ENCODE measurements around the gene NPDC1. TPM values are rescaled to one million over a fixed set of nuclear protein-coding genes. Genes with fewer than 3 reads are reported as not detected.

Gene NPDC1
- total RNA-seq, 2 experiments from 2014 or later, result 35.5 to 41.4 TPM

DNA sequence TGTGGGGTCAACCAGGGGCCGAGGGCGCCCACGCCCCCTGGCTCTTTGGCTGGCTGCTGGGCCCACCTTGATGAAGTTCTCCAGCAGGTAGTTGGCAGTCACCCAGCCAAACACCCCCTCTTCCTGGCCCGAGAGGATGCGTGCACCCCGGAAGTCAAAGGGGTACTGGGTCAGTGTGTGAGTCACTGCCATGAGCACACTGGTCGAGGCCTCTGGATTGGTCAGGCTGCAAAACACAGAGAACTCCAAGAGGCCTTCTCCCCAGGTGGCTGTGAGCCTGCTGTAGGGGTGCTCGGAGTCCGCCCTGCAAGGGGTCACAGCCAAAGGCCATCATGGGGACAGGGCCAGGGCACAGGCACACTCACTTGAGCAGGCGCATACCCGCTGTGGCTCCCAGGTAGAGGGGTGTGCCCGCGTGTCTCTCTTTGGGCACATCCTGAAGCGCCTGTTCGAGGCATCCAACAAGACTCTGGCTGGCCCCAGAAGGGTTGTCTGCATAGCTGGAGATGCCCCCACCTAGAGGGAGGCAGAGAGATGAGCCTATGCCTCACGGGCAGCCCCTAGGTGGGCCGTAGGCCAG is 5.3 kb upstream of the NPDC1 start:
- Mint-ChIP-seq H3K4me1 (peaks cover 9% of the 10 kb centered on the region), H3K4me3 (no peak overlapping the region), H3K27ac (no peak overlapping the region), H3K36me3 (ENCODE audit: low read depth) (no peaks in the 10 kb centered on the region), H3K9me3 (no peaks in the 10 kb centered on the region), H3K27me3 (peaks cover 39% of the 10 kb centered on the region)
- ChIA-PET CTCF (no interaction called here), POLR2A (no interaction called here)
- DNase-seq, result no peak

DNA sequence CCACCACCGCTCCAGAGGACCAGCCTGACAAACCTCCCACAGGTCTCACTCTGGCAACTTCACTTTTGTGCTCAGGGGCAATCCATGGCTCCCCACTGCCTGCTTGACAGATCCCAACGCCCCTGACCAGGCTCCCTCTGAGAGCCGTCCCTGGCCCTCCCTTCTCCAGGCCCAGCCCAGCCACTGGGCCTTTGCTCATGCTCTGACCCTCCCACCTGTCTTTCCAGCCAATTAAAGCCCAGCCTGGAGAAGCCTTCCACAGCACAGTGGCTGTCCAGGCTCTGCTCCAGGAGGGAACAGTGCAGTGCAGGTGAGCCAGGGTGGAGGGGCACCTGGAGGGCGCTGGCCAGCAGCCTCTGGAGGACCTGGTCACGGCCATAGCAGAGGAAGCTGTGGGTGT is 4.6 kb upstream of the NPDC1 start:
- H3K4me3 Mint-ChIP-seq, result no peak overlapping the region
- ChIA-PET CTCF (interaction anchor here (1.8 kb wide), 1 partner anchor 13 kb away, joined by 5 read pairs; no protein-coding TSS in a partner anchor), POLR2A (no interaction called here)

DNA sequence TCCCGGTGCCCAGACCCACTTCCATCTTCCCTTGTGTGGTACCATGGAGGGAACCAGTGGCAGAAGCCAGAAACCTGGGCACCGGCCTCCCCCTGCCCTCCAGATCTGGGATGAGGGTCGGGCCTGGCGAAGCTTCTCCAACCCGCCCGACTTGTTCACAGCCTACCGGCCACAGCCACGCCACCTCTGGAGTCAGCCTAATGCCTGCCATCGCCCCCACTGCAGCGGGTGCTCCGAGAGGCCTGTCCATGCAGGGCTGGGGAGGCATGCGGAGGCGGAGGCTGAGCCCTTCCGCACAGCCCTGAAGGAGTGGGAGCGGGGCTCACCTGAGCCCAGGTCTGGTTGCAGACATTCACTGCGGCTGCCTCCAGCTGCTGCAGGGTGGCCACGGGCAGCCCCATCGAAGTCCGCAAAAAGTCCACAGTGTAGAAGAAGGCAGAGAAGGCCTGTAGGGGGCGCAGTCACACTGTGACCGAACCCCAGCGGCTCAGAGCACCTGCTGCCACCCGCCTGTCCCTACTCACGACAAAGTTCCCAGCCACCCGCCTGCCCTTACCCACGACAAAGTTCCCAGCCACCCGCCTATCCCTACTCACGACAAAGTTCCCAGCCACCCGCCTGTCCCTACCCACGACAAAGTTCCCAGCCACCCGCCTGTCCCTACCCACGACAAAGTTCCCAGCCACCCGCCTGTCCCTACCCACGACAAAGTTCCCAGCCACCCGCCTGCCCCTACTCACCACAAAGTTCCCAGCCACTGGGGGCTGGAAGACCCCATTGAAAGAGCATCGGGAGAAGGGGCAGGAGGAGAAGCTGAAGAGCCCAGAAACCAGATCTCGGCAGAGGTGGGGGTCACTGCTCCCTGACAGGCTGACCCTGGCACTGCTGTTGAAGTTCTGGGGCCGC is 3.8 kb upstream of the NPDC1 start:
- Mint-ChIP-seq H3K27me3 (peaks cover 43% of the 10 kb centered on the region), H3K36me3 (ENCODE audit: low read depth) (no peaks in the 10 kb centered on the region), H3K4me3 (no peak overlapping the region), H3K9me3 (no peaks in the 10 kb centered on the region), H3K27ac (no peak overlapping the region), H3K4me1 (peaks cover 13% of the 10 kb centered on the region)
- ChIA-PET CTCF (interaction anchor here (0.6 to 1.8 kb wide), 6 partner anchors 14 to 398 kb away, joined by 3 to 13 read pairs (median 4); partner anchors contain the start of gene UAP1L1), POLR2A (no interaction called here)
- peak; percentile 70 for DNase-seq

More for the DNA sequence above, 4.6 kb upstream of the NPDC1 start:
- H3K36me3 Mint-ChIP-seq (ENCODE audit: low read depth), result no peaks in the 10 kb centered on the region
- no peak overlapping the region for H3K27ac Mint-ChIP-seq
- no peaks in the 10 kb centered on the region for H3K9me3 Mint-ChIP-seq
- H3K4me1 Mint-ChIP-seq, result peaks cover 9% of the 10 kb centered on the region
- H3K27me3 Mint-ChIP-seq, result peaks cover 39% of the 10 kb centered on the region
- no peak for DNase-seq

DNA sequence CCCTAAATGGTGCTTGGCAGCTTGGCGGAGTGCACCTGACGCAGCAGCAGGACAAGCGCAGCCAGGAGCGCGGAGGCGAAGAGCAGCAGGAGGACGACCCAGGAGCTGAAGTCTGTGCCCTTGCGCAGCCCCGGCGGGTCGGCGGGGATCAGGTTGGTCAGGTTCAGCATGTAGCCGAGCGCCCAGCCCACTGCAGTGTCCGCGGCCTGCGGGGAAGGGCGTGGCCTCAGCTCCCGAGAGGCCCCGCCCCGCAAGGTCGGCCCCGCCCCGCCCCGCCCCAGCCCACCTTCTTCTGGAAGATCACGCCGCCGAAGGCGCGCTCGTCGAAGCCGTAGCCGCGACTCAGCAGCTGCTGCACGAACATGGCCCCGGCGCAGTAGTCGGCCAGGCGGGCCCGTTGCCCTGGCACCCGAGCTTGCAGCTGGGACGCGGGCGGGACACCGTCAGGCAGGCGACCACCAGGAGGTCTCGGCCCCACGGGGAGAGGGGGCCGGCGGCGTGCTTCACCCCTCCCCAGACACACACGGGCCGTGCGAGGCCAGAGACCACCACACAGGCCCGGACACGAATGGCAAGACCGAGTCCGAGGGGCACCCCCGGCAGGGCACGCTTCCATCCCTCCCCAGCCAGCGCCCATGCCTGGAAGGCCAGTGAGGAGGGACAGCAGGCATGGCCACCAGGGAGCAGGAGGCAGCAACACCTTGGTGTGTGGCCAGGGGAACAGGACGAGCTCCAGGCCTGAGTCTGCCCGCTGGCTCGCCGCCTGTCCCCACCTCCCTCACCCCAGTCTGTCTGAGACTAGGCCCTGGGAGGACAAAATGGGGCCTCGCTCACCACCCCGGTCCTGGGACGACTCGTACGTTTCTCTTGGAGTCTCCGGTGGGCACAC is 2.9 kb upstream of the NPDC1 start:
- no peak overlapping the region for H3K27ac Mint-ChIP-seq
- POLR2A ChIA-PET, result interaction anchor here (0.5 kb wide), 1 partner anchor 38 kb away, joined by 3 read pairs; the partner anchor contains the start of gene MAN1B1
- peaks cover 43% of the 10 kb centered on the region for H3K27me3 Mint-ChIP-seq
- H3K9me3 Mint-ChIP-seq, result no peaks in the 10 kb centered on the region
- CTCF ChIA-PET, result interaction anchor here (0.6 to 2.6 kb wide), 10 partner anchors 10 to 399 kb away, joined by 3 to 17 read pairs (median 4); partner anchors contain the start of gene UAP1L1
- no peak for DNase-seq
- H3K36me3 Mint-ChIP-seq (ENCODE audit: low read depth), result no peaks in the 10 kb centered on the region
- H3K4me3 Mint-ChIP-seq, result no peak overlapping the region
- H3K4me1 Mint-ChIP-seq, result peaks cover 19% of the 10 kb centered on the region

DNA sequence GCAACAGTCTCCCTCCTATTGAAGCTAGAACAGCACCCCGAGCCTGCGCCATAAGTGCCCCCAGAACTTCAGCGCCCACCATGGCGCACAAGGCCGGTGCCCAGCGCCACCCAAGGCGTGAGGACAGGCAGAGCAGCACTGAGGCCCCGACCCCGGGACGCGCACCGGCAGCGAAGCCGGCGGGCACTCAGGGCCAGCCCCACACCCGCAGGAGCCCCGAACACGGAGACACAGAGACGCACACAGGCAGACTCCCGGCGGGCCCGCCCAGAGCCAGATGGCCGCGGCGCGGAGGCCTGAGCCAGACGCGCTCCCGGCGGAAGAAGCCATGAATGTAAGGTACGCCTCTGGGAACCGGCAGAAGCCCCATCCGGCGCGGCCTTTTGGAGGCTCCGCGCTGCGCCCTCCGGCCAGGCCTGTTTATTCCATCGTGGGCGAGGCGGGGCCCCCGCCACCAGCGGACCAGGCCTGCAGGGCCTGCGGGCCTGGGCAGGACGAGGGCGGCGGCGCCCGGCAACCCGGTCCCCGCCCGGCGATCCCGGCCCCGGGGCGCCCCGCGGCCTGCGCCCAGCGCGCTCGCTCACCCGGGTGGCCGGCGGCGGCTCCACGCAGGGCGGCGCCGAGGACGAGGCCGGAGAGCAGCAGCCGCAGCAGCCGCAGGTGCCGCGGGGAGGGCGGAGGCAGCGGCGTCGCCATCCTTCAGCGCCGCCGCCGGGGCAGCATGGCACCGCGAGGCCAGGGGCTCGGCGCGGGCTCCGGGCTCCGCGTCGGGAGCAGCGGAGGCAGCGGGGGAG is 486 bp downstream of the NPDC1 start:
- ChIA-PET CTCF (interaction anchor here (1.0 to 3.8 kb wide), 11 partner anchors 9 to 258 kb away, joined by 3 to 59 read pairs (median 5); partner anchors contain the start of genes ABCA2, AJM1, FUT7 and SAPCD2), POLR2A (no interaction called here)
- Mint-ChIP-seq H3K9me3 (no peaks in the 10 kb centered on the region), H3K4me1 (peaks cover 19% of the 10 kb centered on the region), H3K4me3 (peak overlapping the region; percentile 70), H3K27me3 (peaks cover 30% of the 10 kb centered on the region), H3K27ac (peak overlapping the region; percentile 54), H3K36me3 (ENCODE audit: low read depth) (no peaks in the 10 kb centered on the region)
- no peak for DNase-seq

DNA sequence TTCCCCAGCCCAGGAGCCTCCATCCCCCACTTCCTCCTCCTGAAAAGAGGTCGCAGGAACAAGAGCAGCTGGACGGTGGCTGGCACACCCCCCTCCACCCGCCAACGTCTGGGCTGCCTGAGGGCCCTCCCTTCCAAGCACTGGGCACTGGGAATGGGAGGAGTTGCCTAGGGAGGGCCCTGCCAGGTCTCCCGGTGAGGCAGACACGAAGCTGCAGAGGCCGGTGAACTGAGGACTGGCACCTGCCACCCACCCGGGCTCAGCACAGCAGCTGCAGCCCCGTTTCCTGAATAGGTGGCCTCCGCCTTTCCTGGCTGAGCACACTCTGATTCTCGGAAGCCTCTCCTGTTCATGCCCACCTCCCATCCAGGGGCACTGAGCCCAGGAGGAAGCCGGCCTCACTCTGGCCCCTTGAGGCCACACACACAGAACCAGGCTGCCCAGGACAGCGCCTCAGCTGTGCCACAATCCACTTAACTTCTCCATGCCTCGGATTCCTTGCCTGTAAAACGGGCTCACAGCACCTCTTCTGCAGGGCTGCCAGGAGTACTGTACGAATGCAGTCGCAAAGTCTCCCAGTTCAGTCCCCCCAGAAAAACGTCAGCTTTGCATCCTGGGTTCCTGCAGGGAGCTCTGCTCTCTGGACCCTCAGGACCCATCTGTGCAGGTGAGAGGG is 1.3 kb downstream of the NPDC1 start:
- CTCF ChIA-PET, result interaction anchor here (1.0 to 3.8 kb wide), 8 partner anchors 8 to 258 kb away, joined by 3 to 44 read pairs (median 4); partner anchors contain the start of genes ABCA2, AJM1 and SAPCD2
- POLR2A ChIA-PET, result no interaction called here
- Mint-ChIP-seq H3K9me3 (no peaks in the 10 kb centered on the region), H3K36me3 (ENCODE audit: low read depth) (no peaks in the 10 kb centered on the region), H3K27ac (peak overlapping the region; percentile 54), H3K4me1 (peaks cover 16% of the 10 kb centered on the region), H3K27me3 (peaks cover 24% of the 10 kb centered on the region), H3K4me3 (peak overlapping the region; percentile 70)
- no peak for DNase-seq

DNA sequence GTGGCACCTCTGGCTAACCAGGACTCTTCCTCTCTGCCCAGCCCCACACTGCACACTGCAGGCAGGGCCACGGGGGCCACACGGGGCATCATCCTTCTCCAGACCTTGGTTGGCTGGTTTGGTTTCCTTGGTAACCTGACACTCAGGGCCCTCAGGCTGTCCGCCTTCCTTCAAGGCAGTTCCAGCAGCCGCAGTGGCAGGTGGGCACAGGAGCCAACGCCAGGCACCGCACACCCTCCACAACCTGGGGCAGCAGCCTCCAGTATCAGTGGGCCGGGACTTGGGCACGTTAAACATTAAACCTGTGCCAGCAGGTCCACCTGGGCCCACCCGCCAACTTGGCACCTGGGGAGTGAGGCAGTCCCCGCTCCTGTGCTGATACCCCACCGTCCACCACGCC is 1.9 kb downstream of the NPDC1 start:
- peaks cover 13% of the 10 kb centered on the region for H3K4me1 Mint-ChIP-seq
- no peaks in the 10 kb centered on the region for H3K36me3 Mint-ChIP-seq (ENCODE audit: low read depth)
- ChIA-PET POLR2A (no interaction called here), CTCF (interaction anchor here (1.7 to 3.8 kb wide), 3 partner anchors 9 to 201 kb away, joined by 4 to 18 read pairs (median 12); partner anchors contain the start of gene AJM1)
- no peak overlapping the region for H3K4me3 Mint-ChIP-seq
- no peak for DNase-seq
- no peak overlapping the region for H3K27ac Mint-ChIP-seq
- no peaks in the 10 kb centered on the region for H3K9me3 Mint-ChIP-seq
- H3K27me3 Mint-ChIP-seq, result peaks cover 21% of the 10 kb centered on the region

DNA sequence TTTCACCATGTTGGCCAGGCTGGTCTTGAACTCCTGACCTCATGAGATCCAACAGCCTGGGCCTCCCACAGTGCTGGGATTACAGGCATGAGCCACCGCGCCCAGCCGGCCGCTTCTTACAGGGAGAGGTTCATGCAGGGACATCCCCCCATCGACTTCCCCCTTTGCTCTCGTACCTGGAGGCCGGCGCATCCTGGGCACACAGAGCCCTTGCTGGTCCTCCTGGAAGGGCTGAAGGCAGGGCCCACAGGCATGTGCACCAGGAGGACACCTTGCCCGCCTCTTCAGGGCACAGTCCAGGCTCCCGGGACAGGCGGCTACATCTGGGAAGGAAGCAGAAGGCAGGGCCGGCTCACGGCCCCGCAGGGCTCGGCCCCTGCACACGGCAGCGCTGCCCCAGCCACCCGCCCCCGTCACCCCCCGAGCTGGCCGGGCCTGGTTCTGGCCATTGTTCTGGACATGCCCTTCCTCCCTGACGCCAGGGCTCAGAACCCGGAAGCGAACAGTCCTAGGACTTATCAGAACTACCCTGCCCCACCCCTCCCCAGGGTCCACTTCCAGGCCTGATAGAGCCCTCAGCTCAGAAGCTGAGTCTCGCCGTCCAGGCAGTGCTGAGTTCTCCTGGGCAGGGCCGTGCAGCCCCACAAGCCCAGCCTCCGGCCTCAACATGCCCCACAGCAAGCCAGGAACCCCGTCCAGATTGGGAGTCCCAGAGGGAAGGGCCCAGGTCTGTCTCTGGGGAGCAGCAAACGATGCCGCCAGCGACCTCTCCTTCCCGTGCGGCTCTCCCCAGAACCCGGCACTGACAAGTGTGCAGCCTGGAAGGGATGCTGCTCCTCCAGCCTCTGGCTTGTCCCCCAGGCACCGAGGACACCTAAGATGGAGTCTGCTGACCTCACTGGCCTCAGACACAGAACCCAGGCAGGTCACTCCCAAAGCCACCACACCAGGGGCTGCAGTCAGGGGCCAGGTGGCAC is 2.9 kb downstream of the NPDC1 start:
- H3K4me3 Mint-ChIP-seq, result no peak overlapping the region
- H3K9me3 Mint-ChIP-seq, result no peaks in the 10 kb centered on the region
- peaks cover 21% of the 10 kb centered on the region for H3K27me3 Mint-ChIP-seq
- no peak for DNase-seq
- no peak overlapping the region for H3K27ac Mint-ChIP-seq
- POLR2A ChIA-PET, result no interaction called here
- no peaks in the 10 kb centered on the region for H3K36me3 Mint-ChIP-seq (ENCODE audit: low read depth)
- CTCF ChIA-PET, result interaction anchor here (2.2 to 3.8 kb wide), 2 partner anchors 8 to 13 kb away, joined by 12 to 18 read pairs; no protein-coding TSS in a partner anchor
- H3K4me1 Mint-ChIP-seq, result peaks cover 13% of the 10 kb centered on the region

DNA sequence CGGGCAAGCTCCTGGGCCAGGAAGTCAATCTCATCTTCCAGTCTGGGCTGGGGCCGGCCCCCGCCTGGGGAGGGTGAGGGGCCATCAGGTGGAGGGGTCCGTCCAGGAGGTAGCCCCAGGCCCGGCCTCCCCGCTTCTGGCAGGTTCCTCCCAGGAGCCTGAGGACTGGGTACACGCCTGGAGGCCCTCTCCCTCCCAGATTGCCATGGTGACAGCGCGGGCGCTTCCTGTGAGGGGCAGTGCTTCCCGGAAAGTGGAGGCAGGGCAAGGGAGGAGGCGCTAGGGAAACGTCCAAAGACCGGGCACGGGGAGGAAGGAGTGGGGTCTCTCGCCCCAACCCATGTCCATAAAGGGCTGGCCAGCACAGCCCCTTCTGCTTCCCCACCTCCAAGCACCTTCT is 4.9 kb downstream of the NPDC1 start:
- POLR2A ChIA-PET, result no interaction called here

DNA sequence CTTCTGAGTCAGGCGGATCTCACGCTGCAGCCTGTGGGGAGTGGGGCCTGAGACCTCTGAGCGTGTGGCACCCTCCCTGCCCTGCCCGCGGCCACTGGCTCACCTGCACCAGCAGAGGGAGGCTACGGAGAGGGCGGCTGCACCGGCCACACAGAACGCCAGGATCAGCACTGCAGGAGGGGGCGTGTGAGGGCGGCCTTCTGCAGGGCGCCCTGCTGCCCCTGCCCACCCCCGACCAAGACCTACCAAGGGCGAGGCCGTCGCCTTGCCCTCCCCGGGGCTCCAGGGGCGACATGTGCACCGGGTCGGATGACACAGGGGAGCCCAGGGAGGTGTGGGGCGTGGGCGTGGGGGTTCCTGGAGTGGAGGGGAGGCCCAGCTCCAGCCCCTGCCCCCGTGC is 5.4 kb downstream of the NPDC1 start:
- CTCF ChIA-PET, result interaction anchor here (14.0 kb wide), 1 partner anchor 27 kb away, joined by 157 read pairs; the partner anchor contains the start of gene SAPCD2
- peaks cover 11% of the 10 kb centered on the region for H3K4me1 Mint-ChIP-seq
- no peak for DNase-seq

More for the DNA sequence above, 4.9 kb downstream of the NPDC1 start:
- Mint-ChIP-seq H3K36me3 (ENCODE audit: low read depth) (no peaks in the 10 kb centered on the region), H3K9me3 (no peaks in the 10 kb centered on the region), H3K27ac (no peak overlapping the region), H3K4me3 (no peak overlapping the region), H3K27me3 (peaks cover 6% of the 10 kb centered on the region), H3K4me1 (peaks cover 10% of the 10 kb centered on the region)
- DNase-seq, result no peak
- CTCF ChIA-PET, result interaction anchor here (14.0 kb wide), 1 partner anchor 26 kb away, joined by 157 read pairs; the partner anchor contains the start of gene SAPCD2

More for the DNA sequence above, 5.4 kb downstream of the NPDC1 start:
- H3K4me3 Mint-ChIP-seq, result no peak overlapping the region
- POLR2A ChIA-PET, result no interaction called here
- no peaks in the 10 kb centered on the region for H3K36me3 Mint-ChIP-seq (ENCODE audit: low read depth)
- H3K27me3 Mint-ChIP-seq, result peaks cover 6% of the 10 kb centered on the region
- no peak overlapping the region for H3K27ac Mint-ChIP-seq
- no peaks in the 10 kb centered on the region for H3K9me3 Mint-ChIP-seq

Data from activated CD4-positive, alpha-beta T cell treated with anti-CD3 and anti-CD28 coated beads, Interleukin-2, amount 10 ng/mL, durations not matched to agents 7 days and 5 days (primary cell).